HEK293 (cell line): Measurements from ENCODE around the gene KIDINS220.

Source experiments
- ZNF24 ChIP-seq: fragments of 450-650 bp; formaldehyde crosslinking; IDR thresholded peaks from 2 replicates; pipeline ENCODE4 v1.5.1; 2016; ENCODE audit warnings: missing biosample characterization, missing genetic modification characterization
- TF ChIP-seq, protein P1 (sequence below): fragments of 450-650 bp; formaldehyde crosslinking; IDR thresholded peaks from 2 replicates; pipeline ENCODE4 v1.5.1; 2016; ENCODE audit warnings: missing biosample characterization, missing genetic modification characterization
- TF ChIP-seq, protein P2 (sequence below): fragments of 450-650 bp; formaldehyde crosslinking; IDR thresholded peaks from 2 replicates; pipeline ENCODE4 v1.5.1; 2016; ENCODE audit warnings: missing biosample characterization, missing genetic modification characterization
- TF ChIP-seq, protein P3 (sequence below): fragments of 450-650 bp; formaldehyde crosslinking; IDR thresholded peaks from 2 replicates; pipeline ENCODE4 v1.5.1; 2016; ENCODE audit warnings: missing biosample characterization, missing genetic modification characterization
- TF ChIP-seq, protein P4 (sequence below): fragments of 450-650 bp; formaldehyde crosslinking; IDR thresholded peaks from 2 replicates; pipeline ENCODE4; 2016; ENCODE audit warnings: missing biosample characterization, missing genetic modification characterization

DNA sequence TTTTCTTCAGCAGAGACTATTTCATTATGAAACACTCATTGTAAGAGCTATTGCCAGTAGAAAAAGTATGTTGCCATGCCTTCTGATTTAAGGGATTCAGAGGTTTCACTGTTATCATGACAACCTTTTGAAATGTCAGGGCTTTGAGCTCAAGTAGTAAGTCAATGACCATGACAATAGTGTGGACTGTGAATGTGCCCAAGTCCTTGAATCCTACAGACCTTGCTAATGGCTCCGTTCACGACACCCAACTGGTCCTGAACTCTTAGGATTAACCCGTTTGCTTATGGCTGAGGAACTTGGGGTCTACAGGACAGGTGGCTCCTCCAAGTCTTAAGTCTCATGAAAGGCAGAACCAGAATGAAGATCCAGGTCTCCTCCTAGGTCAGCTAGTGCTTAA is 17.6 kb upstream of the KIDINS220 start:
- TF ChIP-seq, protein P1, sequence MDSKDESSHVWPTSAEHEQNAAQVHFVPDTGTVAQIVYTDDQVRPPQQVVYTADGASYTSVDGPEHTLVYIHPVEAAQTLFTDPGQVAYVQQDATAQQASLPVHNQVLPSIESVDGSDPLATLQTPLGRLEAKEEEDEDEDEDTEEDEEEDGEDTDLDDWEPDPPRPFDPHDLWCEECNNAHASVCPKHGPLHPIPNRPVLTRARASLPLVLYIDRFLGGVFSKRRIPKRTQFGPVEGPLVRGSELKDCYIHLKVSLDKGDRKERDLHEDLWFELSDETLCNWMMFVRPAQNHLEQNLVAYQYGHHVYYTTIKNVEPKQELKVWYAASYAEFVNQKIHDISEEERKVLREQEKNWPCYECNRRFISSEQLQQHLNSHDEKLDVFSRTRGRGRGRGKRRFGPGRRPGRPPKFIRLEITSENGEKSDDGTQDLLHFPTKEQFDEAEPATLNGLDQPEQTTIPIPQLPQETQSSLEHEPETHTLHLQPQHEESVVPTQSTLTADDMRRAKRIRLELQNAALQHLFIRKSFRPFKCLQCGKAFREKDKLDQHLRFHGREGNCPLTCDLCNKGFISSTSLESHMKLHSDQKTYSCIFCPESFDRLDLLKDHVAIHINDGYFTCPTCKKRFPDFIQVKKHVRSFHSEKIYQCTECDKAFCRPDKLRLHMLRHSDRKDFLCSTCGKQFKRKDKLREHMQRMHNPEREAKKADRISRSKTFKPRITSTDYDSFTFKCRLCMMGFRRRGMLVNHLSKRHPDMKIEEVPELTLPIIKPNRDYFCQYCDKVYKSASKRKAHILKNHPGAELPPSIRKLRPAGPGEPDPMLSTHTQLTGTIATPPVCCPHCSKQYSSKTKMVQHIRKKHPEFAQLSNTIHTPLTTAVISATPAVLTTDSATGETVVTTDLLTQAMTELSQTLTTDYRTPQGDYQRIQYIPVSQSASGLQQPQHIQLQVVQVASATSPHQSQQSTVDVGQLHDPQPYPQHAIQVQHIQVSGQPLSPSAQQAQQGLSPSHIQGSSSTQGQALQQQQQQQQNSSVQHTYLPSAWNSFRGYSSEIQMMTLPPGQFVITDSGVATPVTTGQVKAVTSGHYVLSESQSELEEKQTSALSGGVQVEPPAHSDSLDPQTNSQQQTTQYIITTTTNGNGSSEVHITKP, result no peak
- TF ChIP-seq, protein P2, sequence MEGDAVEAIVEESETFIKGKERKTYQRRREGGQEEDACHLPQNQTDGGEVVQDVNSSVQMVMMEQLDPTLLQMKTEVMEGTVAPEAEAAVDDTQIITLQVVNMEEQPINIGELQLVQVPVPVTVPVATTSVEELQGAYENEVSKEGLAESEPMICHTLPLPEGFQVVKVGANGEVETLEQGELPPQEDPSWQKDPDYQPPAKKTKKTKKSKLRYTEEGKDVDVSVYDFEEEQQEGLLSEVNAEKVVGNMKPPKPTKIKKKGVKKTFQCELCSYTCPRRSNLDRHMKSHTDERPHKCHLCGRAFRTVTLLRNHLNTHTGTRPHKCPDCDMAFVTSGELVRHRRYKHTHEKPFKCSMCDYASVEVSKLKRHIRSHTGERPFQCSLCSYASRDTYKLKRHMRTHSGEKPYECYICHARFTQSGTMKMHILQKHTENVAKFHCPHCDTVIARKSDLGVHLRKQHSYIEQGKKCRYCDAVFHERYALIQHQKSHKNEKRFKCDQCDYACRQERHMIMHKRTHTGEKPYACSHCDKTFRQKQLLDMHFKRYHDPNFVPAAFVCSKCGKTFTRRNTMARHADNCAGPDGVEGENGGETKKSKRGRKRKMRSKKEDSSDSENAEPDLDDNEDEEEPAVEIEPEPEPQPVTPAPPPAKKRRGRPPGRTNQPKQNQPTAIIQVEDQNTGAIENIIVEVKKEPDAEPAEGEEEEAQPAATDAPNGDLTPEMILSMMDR, result no peak
- no peak for TF ChIP-seq ZNF24
- TF ChIP-seq, protein P3, sequence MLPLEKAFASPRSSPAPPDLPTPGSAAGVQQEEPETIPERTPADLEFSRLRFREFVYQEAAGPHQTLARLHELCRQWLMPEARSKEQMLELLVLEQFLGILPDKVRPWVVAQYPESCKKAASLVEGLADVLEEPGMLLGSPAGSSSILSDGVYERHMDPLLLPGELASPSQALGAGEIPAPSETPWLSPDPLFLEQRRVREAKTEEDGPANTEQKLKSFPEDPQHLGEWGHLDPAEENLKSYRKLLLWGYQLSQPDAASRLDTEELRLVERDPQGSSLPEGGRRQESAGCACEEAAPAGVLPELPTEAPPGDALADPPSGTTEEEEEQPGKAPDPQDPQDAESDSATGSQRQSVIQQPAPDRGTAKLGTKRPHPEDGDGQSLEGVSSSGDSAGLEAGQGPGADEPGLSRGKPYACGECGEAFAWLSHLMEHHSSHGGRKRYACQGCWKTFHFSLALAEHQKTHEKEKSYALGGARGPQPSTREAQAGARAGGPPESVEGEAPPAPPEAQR (tag by site-specific recombination), result no peak
- TF ChIP-seq, protein P4, sequence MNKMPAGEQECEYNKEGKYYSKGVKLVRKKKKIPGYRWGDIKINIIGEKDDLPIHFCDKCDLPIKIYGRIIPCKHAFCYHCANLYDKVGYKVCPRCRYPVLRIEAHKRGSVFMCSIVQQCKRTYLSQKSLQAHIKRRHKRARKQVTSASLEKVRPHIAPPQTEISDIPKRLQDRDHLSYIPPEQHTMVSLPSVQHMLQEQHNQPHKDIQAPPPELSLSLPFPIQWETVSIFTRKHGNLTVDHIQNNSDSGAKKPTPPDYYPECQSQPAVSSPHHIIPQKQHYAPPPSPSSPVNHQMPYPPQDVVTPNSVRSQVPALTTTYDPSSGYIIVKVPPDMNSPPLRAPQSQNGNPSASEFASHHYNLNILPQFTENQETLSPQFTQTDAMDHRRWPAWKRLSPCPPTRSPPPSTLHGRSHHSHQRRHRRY (tag by site-specific recombination), result no peak
